ENCODE measurements around the gene MMP24OS.
A peak's percentile ranks its signal among the peaks of the same experiment; 100 is the strongest.

The MMP24OS gene

GRCh38 chr20:35243317-35243716, 34.6 kb downstream of the MMP24OS start:
- no peaks in the 10 kb centered on the region for H3K9me3 ChIP-seq (ENCODE audit: control insufficient read depth in 2 of 2, low read length in 2 of 2)
- H3K4me1 ChIP-seq (ENCODE audit: control insufficient read depth, insufficient read depth, low read length), result no peaks in the 10 kb centered on the region
- H3K27me3 ChIP-seq (ENCODE audit: control insufficient read depth in 1 of 2, insufficient read depth in 2 of 2, low read length in 2 of 2), result no peaks in the 10 kb centered on the region
- no peak overlapping the region for H3K9ac ChIP-seq (ENCODE audit: low read length in 2 of 2)
- H3K4me3 ChIP-seq (ENCODE audit: low read length in 2 of 2), result no peak overlapping the region
- no peak overlapping the region for H3K27ac ChIP-seq (ENCODE audit: low read length)
- peaks cover 0 to 6% of the 10 kb centered on the region in 2 donors for H3K36me3 ChIP-seq (ENCODE audit: control insufficient read depth in 2 of 2, insufficient read depth in 2 of 2, low read length in 2 of 2)

GRCh38 chr20:35240811-35241293, 37.1 kb downstream of the MMP24OS start:
- peaks cover 4 to 5% of the 10 kb centered on the region in 2 donors for H3K36me3 ChIP-seq (ENCODE audit: control insufficient read depth in 2 of 2, insufficient read depth in 2 of 2, low read length in 2 of 2)
- no peaks in the 10 kb centered on the region for H3K27me3 ChIP-seq (ENCODE audit: control insufficient read depth in 1 of 2, insufficient read depth in 2 of 2, low read length in 2 of 2)
- no peaks in the 10 kb centered on the region for H3K4me1 ChIP-seq (ENCODE audit: control insufficient read depth, insufficient read depth, low read length)
- no peak overlapping the region for H3K27ac ChIP-seq (ENCODE audit: low read length)
- H3K9ac ChIP-seq (ENCODE audit: low read length in 2 of 2), result peak overlapping the region in 1 of 2 donors; percentile 5
- no peak overlapping the region for H3K4me3 ChIP-seq (ENCODE audit: low read length in 2 of 2)
- no peaks in the 10 kb centered on the region for H3K9me3 ChIP-seq (ENCODE audit: control insufficient read depth in 2 of 2, low read length in 2 of 2)

- no peak overlapping the region for H3K4me3 ChIP-seq (ENCODE audit: low read length in 2 of 2)
- H3K9ac ChIP-seq (ENCODE audit: low read length in 2 of 2), result no peak overlapping the region
- no peaks in the 10 kb centered on the region for H3K27me3 ChIP-seq (ENCODE audit: control insufficient read depth in 1 of 2, insufficient read depth in 2 of 2, low read length in 2 of 2)
- H3K4me1 ChIP-seq (ENCODE audit: control insufficient read depth, insufficient read depth, low read length), result no peaks in the 10 kb centered on the region
- H3K27ac ChIP-seq (ENCODE audit: low read length), result no peak overlapping the region
- peaks cover 5 to 6% of the 10 kb centered on the region in 2 donors for H3K36me3 ChIP-seq (ENCODE audit: control insufficient read depth in 2 of 2, insufficient read depth in 2 of 2, low read length in 2 of 2)
- H3K9me3 ChIP-seq (ENCODE audit: control insufficient read depth in 2 of 2, low read length in 2 of 2), result no peaks in the 10 kb centered on the region
These were observed 37.7 kb downstream of the MMP24OS start for GRCh38 chr20:35240083-35240810.

GRCh38 chr20:35238735-35239134, 39.2 kb downstream of the MMP24OS start:
- Histone ChIP-seq H3K36me3 (ENCODE audit: control insufficient read depth in 2 of 2, insufficient read depth in 2 of 2, low read length in 2 of 2) (peaks cover 5 to 11% of the 10 kb centered on the region in 2 donors), H3K27me3 (ENCODE audit: control insufficient read depth in 1 of 2, insufficient read depth in 2 of 2, low read length in 2 of 2) (no peaks in the 10 kb centered on the region), H3K4me1 (ENCODE audit: control insufficient read depth, insufficient read depth, low read length) (no peaks in the 10 kb centered on the region), H3K27ac (ENCODE audit: low read length) (no peak overlapping the region), H3K4me3 (ENCODE audit: low read length in 2 of 2) (no peak overlapping the region), H3K9me3 (ENCODE audit: control insufficient read depth in 2 of 2, low read length in 2 of 2) (no peaks in the 10 kb centered on the region), H3K9ac (ENCODE audit: low read length in 2 of 2) (no peak overlapping the region)

- no peak overlapping the region for H3K27ac ChIP-seq (ENCODE audit: low read length)
These were observed 39.8 kb downstream of the MMP24OS start for GRCh38 chr20:35238170-35238569.

GRCh38 chr20:35237486-35237885, 40.4 kb downstream of the MMP24OS start:
- H3K9me3 ChIP-seq (ENCODE audit: control insufficient read depth in 2 of 2, low read length in 2 of 2), result no peaks in the 10 kb centered on the region
- H3K4me3 ChIP-seq (ENCODE audit: low read length in 2 of 2), result no peak overlapping the region
- H3K9ac ChIP-seq (ENCODE audit: low read length in 2 of 2), result no peak overlapping the region
- no peaks in the 10 kb centered on the region for H3K4me1 ChIP-seq (ENCODE audit: control insufficient read depth, insufficient read depth, low read length)
- no peaks in the 10 kb centered on the region for H3K27me3 ChIP-seq (ENCODE audit: control insufficient read depth in 1 of 2, insufficient read depth in 2 of 2, low read length in 2 of 2)
- no peak overlapping the region for H3K27ac ChIP-seq (ENCODE audit: low read length)
- H3K36me3 ChIP-seq (ENCODE audit: control insufficient read depth in 2 of 2, insufficient read depth in 2 of 2, low read length in 2 of 2), result peaks cover 5 to 11% of the 10 kb centered on the region in 2 donors

More at GRCh38 chr20:35238170-35238569, 39.8 kb downstream of the MMP24OS start:
- Histone ChIP-seq H3K4me3 (ENCODE audit: low read length in 2 of 2) (no peak overlapping the region), H3K27me3 (ENCODE audit: control insufficient read depth in 1 of 2, insufficient read depth in 2 of 2, low read length in 2 of 2) (no peaks in the 10 kb centered on the region), H3K9me3 (ENCODE audit: control insufficient read depth in 2 of 2, low read length in 2 of 2) (no peaks in the 10 kb centered on the region), H3K36me3 (ENCODE audit: control insufficient read depth in 2 of 2, insufficient read depth in 2 of 2, low read length in 2 of 2) (peaks cover 5 to 11% of the 10 kb centered on the region in 2 donors), H3K4me1 (ENCODE audit: control insufficient read depth, insufficient read depth, low read length) (no peaks in the 10 kb centered on the region), H3K9ac (ENCODE audit: low read length in 2 of 2) (no peak overlapping the region)

GRCh38 chr20:35235881-35236280, 42.0 kb downstream of the MMP24OS start:
- Histone ChIP-seq H3K4me1 (ENCODE audit: control insufficient read depth, insufficient read depth, low read length) (no peaks in the 10 kb centered on the region), H3K36me3 (ENCODE audit: control insufficient read depth in 2 of 2, insufficient read depth in 2 of 2, low read length in 2 of 2) (peaks cover 5 to 16% of the 10 kb centered on the region in 2 donors), H3K27ac (ENCODE audit: low read length) (no peak overlapping the region)

GRCh38 chr20:35232575-35232974, 45.3 kb downstream of the MMP24OS start:
- Histone ChIP-seq H3K4me3 (ENCODE audit: low read length in 2 of 2) (no peak overlapping the region), H3K9ac (ENCODE audit: low read length in 2 of 2) (no peak overlapping the region), H3K36me3 (ENCODE audit: control insufficient read depth in 2 of 2, insufficient read depth in 2 of 2, low read length in 2 of 2) (peaks cover 5 to 16% of the 10 kb centered on the region in 2 donors), H3K9me3 (ENCODE audit: control insufficient read depth in 2 of 2, low read length in 2 of 2) (no peaks in the 10 kb centered on the region), H3K27me3 (ENCODE audit: control insufficient read depth in 1 of 2, insufficient read depth in 2 of 2, low read length in 2 of 2) (no peaks in the 10 kb centered on the region), H3K27ac (ENCODE audit: low read length) (no peak overlapping the region), H3K4me1 (ENCODE audit: control insufficient read depth, insufficient read depth, low read length) (no peaks in the 10 kb centered on the region)

More at GRCh38 chr20:35235881-35236280, 42.0 kb downstream of the MMP24OS start:
- no peak overlapping the region for H3K9ac ChIP-seq (ENCODE audit: low read length in 2 of 2)
- H3K27me3 ChIP-seq (ENCODE audit: control insufficient read depth in 1 of 2, insufficient read depth in 2 of 2, low read length in 2 of 2), result no peaks in the 10 kb centered on the region
- H3K9me3 ChIP-seq (ENCODE audit: control insufficient read depth in 2 of 2, low read length in 2 of 2), result no peaks in the 10 kb centered on the region
- no peak overlapping the region for H3K4me3 ChIP-seq (ENCODE audit: low read length in 2 of 2)

- peak overlapping the region in 1 of 2 donors; percentile 49 for H3K4me3 ChIP-seq (ENCODE audit: low read length in 2 of 2)
- peaks cover 6% of the 10 kb centered on the region for H3K4me1 ChIP-seq (ENCODE audit: control insufficient read depth, insufficient read depth, low read length)
- H3K36me3 ChIP-seq (ENCODE audit: control insufficient read depth in 2 of 2, insufficient read depth in 2 of 2, low read length in 2 of 2), result peaks cover 0 to 6% of the 10 kb centered on the region in 2 donors
- no peaks in the 10 kb centered on the region for H3K27me3 ChIP-seq (ENCODE audit: control insufficient read depth in 1 of 2, insufficient read depth in 2 of 2, low read length in 2 of 2)
- no peak overlapping the region for H3K9ac ChIP-seq (ENCODE audit: low read length in 2 of 2)
- H3K9me3 ChIP-seq (ENCODE audit: control insufficient read depth in 2 of 2, low read length in 2 of 2), result no peaks in the 10 kb centered on the region
- H3K27ac ChIP-seq (ENCODE audit: low read length), result no peak overlapping the region
These were observed 50.8 kb downstream of the MMP24OS start for GRCh38 chr20:35226884-35227681.

Measured in stomach smooth muscle (tissue), 2 donors.